HG03159 (cell line): ENCODE results near the gene USP3.

ENCODE experiments used
- ATAC-seq: cut with Tn5 transposase; IDR thresholded peaks from one replicate; pipeline ENCODE4 v1.9.1; 2021; ENCODE audit warnings: mild to moderate bottlenecking, moderate library complexity; ENCODE audit not compliant: unreplicated experiment

USP3 gene

DNA sequence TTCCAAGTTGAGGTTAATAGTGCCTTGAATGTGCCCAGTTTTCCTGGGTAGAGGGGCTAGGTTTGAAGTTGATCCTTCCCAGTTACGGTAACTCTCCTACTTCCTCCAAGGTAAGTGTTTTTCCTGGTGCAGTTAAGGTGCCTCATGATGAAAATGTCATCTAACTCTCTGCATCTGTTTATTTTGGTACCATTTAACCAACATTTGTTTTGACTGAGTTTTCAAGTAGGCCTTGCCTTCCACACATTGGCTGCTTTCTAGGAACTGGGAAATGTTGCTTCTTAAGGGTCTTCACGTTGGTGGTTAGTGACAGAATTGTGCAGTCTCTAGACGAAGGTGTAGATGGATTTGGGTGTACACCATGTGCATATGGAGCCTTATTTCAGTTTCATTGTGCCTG lies 31.3 kb downstream of the USP3 start:
- ATAC-seq, result no peak

DNA sequence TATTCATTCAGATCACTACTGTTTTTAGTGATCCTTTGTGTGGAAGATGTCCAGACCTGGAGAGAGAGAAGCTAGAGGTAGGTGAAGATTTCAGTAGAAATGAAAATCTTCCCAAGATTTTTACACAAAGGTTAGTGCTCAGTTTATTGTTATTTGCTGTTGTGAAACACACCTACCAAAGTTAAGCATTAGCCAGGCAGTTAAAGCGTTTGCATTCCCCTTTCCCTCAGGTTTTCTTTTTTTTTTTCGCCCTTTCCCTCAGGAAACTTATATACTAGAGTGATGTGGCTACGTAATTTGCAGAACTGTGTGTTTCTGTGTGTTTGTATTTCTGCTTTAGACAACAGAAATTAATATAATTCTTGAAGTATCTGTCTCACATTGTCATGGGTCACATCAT lies 34.5 kb downstream of the USP3 start:
- no peak for ATAC-seq

DNA sequence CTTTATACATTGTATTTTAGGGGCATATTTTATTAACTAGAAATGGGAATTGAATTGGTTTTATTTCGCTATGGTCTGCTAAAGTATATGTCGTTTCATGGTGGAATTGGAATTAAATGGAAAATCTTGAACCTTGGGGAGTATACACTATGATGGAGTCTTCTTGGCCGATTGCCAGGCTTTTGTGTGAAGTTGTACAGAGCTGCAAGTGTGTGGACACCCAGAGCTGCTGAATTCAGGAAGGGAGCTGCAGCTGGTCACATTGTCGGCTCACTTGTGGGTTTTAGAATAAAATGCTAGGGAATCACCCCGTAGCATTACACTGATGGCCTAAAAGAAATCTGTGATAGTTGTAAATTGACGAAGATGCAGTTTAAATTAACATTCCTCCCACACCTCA lies 35.1 kb downstream of the USP3 start:
- no peak for ATAC-seq

DNA sequence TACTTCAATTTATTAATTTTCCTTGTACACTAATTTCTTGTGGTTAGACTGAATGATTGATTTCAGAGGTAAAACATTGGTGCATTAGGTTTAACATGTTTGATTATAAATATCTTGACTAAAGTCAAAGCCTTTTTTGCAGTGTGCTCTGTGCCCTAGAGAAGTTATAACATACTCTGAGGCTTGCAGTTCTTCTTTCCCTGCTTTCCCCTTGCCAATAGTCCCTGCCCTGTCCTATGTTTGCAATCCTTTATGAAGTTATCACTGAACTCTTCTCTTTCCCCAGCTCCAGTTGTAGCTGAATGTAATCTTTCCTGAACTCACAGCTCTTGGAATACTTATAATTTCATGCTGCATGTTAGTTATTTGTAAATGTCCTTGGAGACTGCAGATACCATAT lies 35.6 kb downstream of the USP3 start:
- ATAC-seq, result no peak

DNA sequence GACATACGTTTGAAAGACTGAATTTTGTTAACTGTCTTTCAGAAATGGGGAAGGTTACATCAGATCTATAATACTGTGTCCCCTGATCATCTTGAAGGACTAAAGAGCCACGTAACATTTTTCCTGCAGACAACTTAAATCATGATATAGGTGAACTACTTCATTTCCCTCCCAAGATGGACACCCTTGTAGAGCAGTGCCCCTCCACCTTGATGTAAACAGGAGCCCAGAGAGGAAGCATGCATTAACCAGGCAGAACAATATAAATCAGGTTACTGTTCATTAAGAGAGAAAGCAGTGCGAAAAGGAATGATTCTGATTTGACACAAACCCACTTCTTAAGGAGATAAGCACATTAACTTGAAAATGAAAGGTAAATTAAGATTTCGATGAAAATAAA lies 36.1 kb downstream of the USP3 start:
- ATAC-seq, result no peak

DNA sequence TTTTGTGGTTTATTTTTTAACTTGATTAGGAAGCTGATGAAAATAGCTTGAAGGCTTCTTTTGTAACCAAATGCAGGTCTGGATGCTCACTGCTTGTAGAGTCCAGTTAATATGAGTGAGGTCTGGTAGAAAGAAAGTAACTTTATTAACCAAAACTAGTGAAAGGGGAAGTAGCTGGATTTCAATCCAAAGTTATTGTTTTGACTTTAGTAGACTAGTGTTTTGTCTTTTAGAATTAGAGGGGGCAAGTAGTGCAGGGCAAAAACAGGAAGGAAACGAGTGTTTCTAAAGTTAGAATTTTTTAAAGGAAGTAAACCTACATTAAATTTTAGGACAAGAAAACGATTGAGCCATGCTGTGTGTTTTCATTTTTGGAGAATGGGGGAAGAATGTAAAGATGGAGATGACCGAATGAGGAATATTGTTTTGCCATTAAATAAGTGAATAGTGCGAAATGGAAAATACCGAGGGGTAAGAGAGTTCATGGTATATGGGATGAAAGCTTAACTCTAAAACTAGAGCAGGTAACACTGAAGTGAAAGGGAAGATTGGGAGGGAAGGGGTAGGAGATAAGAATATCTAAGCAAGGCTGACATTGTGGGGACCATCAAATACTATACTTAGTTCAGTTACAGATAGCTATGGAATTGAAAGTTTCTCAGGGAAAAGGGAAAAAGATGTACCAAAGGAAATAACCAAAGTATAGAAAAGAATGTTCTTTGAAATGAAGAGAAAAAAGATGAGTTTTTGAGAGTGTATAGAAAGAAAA lies 40.0 kb downstream of the USP3 start:
- no peak for ATAC-seq

DNA sequence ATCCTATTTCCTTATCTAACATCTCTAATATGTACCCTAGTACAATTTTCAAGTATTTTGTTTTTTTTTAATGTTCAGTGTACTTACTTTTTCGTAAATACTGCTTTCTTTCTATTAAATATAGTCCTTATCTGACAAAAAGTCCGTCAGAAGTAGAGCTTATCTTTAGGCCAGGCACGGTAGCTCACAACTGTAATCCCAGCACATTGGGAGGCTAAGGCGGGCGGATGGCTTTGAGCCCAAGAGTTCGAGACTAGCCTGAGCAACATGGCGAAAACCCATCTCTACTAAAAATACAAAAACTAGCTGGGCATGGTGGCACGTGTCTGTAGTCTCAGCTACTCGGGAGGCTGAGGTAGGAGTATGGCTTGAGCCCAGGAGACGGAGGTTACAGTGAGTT lies 41.1 kb downstream of the USP3 start:
- no peak for ATAC-seq

DNA sequence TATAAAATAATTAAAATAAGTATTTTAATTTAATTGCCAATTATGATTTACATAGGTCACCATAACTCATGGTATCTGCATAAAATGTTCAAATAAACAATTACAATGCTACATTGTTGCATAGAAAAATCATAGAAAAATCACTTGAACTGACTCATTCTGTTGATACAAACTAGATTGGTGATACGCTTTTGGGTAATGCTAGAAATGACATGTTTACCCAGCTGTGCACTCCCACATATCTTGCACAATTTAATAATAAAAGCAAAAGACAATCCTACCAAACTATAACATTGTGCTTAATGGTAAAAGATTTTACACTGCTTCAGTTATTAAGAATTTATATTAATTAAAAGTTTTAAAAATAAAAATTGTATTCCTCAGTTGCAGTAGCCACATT lies 47.0 kb downstream of the USP3 start:
- no peak for ATAC-seq

DNA sequence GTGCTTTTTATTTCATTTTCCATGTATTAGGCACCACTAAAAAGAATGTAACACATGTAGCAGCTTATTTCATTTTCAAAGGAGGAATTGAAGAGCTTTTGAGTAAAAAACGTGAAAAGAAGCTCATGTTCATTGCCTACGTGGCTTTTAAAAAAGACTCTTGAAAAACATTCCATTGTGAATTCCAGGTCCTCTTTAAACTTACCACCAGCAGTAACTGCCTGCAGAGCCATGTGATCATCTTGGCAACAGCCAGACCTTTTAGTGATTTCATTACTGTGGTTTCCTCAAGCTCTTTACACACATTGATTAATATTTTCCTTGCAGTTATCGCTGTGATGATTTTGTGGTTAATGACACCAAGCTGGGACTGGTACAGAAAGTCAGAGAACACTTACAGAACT lies 49.0 kb downstream of the USP3 start:
- ATAC-seq, result no peak

DNA sequence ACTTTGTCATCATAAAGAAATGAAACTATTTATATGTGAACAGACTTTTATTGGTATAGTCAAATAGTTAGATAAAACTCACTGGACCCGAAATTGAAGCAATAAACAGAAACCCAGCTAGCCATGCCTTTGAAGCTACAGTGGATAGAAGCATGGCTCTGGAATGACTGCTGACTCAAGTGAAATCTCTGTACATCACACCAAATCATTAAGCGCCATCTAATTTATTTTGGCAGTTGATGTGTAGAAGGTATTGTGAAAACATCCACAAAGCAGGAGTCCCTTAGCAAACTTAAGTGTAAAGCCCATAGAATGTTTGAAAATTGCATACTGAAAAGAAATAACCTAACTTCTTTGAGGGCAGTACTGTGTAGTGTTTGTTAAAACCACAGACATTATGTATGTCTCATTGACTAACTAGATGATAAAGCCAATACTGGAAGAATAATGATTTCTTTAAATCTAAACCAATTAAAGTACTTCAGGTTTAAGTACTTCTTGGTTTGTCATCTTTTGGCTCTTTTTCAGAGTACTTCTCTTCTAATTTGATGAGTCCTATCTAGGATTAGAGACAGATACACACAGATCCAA lies 50.0 kb downstream of the USP3 start:
- ATAC-seq, result no peak

DNA sequence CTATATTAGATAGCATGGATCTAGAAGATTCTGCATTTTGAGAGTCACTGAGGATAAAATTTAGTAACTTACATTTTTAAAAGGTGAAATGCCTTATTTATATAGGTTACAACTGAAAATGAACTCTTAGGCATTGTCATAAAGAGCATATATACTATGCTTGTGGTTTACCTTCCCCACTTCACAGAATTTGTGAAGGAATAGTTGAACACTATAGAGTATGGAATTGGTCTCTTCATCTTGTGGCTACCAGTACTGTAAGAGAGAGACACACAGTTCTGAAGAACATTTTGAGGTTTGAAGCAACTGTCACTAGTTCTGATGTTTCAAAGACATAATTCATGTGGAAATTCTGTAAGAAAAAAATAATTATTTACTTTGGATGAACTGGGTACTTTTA lies 51.1 kb downstream of the USP3 start:
- ATAC-seq, result no peak

DNA sequence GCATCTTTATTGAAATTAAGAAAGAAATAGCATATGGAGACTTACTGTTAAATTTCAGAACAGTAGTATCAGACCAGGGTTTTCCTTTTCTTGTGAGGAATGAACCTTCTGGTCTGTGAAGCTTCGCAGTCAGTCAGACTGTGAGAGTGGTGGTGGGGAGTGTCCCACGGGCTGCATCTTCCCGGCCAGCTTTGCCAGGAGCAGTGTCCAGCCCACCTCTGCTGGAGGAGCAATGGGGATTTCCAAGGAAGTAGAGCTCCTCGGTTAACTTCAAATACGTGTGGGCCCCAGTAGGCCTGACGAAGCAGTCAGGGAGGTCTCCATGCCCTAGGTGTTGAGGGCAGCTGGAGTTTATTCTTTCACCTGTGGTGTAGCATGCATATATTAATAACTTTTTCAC lies 51.9 kb downstream of the USP3 start:
- ATAC-seq, result no peak

DNA sequence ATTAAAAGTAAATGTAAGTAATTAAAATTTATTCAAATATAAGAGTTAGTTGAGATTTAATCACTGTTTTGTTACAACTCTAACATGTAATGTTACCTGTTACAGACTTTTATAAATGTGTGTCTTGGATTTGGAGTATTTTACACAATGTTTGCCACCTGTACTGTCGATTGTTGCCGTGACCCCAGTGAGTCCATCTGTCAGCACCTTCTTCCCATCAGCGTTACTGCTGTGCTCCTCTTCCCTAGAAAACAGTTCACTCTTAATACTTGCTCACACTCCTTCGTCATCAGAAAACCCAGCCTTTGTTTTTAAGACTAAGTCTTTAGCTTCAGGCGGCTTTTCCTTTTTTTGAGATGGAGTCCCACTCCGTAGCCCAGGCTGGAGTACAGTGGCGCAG lies 52.3 kb downstream of the USP3 start:
- no peak for ATAC-seq

DNA sequence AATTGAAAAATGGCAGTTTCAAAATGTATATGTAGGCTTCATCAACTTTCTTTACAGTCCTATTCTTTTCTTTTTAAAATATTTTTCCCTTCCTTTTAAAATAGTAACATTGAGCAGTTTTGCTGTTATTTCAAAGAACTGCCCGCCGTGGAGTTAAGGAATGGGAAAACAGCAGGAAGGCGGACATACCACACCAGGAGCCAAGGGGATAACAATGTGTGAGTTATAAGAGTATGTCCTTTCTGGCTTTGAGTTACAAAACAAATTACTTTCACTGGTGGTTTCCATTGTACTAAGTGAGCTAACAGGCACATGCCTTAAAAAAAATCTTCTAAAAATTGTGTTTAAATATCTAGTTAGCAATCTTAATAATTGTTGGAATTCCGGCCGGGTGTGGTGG lies 55.4 kb downstream of the USP3 start:
- no peak for ATAC-seq

DNA sequence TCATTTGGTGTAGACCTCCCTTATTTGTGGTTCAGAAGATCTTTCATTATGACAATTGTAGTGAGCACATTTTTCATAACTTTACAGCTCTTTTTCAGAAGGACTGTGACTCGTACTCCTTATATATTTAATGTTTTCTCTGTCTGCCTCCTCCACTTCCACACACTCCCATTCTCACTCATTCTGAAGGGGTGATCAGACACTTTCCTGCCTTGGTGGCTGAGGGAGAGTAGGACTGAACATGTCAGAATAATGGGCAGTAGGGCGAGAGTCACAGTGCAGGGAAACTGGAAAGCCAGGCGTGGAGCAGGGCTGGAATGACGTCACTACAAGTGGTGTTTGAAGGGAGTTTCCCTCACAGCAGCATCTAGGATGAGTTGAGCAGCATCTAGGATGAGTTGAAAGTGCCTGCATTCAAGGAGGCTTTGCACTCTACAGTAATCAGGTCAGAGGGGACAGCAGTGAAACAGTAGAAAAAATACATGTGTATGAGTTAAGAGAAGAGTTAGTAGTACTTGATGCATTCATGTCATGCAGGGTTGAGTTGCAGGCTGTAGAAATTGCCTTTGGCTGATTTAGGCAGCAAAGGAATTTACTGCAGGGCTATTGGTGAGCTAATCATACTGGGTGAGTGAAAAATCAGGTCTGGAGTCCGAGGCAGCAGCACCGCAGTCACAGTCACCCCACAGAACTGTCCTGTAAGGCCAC lies 56.5 kb downstream of the USP3 start:
- ATAC-seq, result no peak

DNA sequence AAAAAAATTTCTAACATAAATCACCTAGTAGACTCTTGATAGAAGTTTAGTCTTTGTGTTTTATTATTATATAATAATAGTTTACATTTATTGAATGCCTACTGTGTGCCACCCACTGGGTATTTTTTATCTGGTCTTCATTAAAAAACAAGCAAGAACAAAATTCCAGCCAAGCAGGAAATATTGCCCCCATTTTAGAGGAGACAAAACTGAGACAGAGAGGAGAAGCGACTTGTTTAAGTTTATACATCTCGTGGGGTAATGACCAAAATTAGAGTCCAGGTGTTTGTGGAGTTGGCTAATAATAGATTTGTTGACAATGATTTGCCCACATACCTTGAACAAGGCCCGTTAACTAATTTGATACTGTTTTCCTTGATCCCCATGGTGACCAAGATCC lies 59.7 kb downstream of the USP3 start:
- no peak for ATAC-seq

DNA sequence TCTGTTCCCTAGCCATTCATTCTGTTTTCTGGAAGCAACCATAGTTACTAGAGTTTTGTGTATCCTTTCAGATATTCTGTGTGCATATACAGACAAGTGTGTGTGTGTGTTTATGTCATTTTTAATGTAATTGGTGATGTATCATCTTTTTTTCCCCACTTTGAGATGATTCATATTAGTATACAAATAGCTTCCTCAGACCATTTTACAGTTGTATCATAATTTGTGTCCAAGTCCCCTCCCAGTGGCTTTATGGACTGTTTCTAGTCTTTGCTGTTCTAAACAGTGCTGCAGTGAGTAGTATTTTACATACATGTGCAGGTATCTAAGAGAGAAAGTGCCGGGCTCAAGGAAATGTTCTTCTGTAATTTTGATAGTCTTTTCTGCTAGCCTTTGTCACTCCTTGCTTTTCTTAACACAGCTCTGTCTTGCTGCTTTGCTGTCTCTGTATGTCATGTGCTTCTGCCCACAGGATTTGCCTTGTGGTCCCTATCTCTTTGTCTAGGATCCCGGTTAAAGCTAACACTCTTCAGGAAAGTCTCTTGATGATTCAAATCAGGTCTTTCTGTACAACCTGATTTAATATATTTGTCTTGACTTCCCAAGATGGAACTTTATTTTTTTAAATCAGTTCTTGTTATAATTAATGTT lies 61.3 kb downstream of the USP3 start:
- ATAC-seq, result no peak

DNA sequence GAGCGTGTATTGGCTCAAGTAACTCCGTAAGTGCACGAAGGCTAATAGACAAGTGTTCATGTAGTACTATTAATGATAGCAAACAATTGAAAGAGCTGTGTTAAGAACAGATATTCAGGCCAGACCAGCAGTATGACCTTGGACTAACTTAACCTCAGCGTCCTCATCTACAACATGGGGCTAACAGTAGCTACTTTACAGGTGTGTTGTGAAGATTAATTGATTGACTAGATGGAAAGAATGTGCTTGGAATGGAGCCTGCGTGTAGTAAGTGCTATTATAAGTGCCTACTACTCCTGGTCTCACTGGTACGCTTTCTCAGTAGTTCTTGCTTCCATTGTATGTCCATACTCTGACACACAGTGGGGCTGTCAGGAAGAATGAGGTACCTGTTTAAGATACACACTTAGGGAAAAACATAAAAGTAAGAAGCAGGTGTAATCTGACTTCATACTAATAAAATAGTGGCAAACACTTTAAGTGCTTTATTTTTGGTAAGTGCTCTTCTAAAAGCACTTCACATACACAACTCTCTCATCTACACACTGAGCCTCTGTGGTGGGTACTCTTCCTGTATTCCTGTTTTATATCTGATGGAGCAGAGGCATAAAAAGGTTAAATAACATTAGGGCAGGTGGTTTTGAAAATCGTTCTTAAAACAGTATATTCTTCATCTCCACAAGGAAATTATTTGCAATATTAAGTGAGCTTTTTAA lies 68.5 kb downstream of the USP3 start:
- no peak for ATAC-seq

DNA sequence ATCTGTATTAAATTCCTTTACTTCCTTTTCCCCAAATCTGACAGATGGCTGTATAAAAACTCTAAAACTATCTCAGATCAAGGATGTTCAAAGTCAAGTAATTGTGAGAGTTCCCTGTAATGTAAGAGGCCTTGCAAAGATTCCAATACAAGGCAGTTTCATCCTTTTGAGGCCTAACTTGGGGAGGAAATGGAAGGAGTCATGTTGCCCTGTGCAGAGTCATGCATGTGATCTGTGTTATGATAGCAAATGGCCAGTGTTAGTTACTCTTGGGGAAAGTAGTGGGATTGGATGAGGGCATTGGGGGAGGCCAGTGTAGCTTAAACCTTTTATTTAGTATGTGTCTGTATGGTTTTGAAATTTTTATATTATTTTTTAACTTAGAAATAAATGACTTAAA lies 69.1 kb downstream of the USP3 start:
- ATAC-seq, result no peak

DNA sequence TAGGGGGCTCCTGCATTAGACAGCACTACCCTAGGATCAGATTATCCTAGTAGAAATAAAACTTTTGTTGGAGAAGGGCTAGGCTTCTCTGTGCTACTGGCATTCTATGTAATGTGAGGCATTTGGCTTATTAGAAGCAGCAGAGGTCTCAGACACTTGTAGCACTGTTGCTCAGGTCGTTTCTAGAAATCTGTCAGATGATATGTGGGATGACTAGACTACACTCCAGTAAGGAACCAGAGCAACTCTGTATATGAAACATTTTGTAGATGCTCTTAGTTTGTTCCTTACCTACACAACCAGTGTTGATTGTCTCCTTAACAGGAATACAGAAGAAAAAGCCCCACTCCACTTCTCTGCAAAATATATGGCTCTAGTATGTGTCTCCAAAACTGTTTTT lies 70.9 kb downstream of the USP3 start:
- ATAC-seq, result no peak

DNA sequence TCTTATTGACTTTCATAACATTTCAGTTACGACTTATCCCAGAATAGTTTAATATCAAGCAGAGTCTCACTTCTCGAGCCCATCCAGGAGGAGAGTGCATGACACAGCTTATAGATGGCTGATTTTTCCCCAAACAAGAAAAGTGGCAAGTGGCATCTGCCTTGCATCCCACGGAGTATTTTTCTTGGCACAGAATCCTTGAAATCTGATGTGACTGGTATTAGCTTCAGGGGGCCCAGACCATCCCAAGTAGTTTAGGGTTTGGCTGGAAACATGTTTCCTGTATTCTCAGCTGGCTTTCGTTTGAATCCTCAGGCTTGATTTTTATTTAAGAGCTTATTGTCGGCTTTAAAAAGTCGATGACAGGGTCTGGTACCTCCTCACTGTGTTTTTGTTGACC lies 72.0 kb downstream of the USP3 start:
- no peak for ATAC-seq
